Loucy (cell line): ENCODE measurements around the gene CCNJL.
"Not testable (repeated sequence)": the region's sequence is repeated elsewhere in the genome, so short reads cannot be mapped to it uniquely, and the experiment has no call there.

ENCODE experiments used
- H2AFZ ChIP-seq: fragments of 200-600 bp; sonication (generic); 2 replicates; pipeline ENCODE4 v1.6.0; 2016; ENCODE audit warnings: antibody characterized with exemption, mild to moderate bottlenecking, low read length, moderate library complexity
- H3F3A ChIP-seq: fragments of 200-600 bp; 2 replicates; pipeline ENCODE4 v1.6.0; 2016; ENCODE audit warnings: antibody characterized with exemption, low read depth, mild to moderate bottlenecking
- H3K27me3 ChIP-seq: fragments of 200-600 bp; sonication (generic); 2 replicates; pipeline ENCODE4 v1.6.1; 2014; ENCODE audit warnings: low read length, mild to moderate bottlenecking; ENCODE audit not compliant: insufficient read depth, poor library complexity, severe bottlenecking
- H3K36me3 ChIP-seq: fragments of 200-600 bp; sonication (generic); 2 replicates; pipeline ENCODE4 v1.6.1; 2016; ENCODE audit warnings: low read length; ENCODE audit not compliant: insufficient read depth
- H3K4me1 ChIP-seq: fragments of 200-600 bp; sonication (generic); 2 replicates; pipeline ENCODE4 v1.5.1; 2014; ENCODE audit warnings: low read length, mild to moderate bottlenecking; ENCODE audit not compliant: insufficient read depth, poor library complexity, severe bottlenecking
- H3K4me2 ChIP-seq: fragments of 200-600 bp; sonication (generic); 2 replicates; pipeline ENCODE4 v1.6.0; 2014; ENCODE audit warnings: antibody characterized with exemption, low read length, low read depth, mild to moderate bottlenecking; ENCODE audit not compliant: poor library complexity, severe bottlenecking
- H3K4me3 ChIP-seq: fragments of 200-600 bp; sonication (generic); 2 replicates; pipeline ENCODE4 v1.5.1; 2014; ENCODE audit warnings: low read length, mild to moderate bottlenecking, mixed read lengths; ENCODE audit not compliant: poor library complexity, severe bottlenecking
- H3K79me2 ChIP-seq: fragments of 200-600 bp; sonication (generic); 2 replicates; pipeline ENCODE4 v1.6.1; 2014; ENCODE audit warnings: low read length; ENCODE audit not compliant: insufficient read depth
- H3K9ac ChIP-seq: fragments of 200-600 bp; sonication (generic); 2 replicates; pipeline ENCODE4 v1.6.0; 2014; ENCODE audit warnings: mild to moderate bottlenecking, low read depth, low read length, moderate library complexity; ENCODE audit not compliant: poor library complexity, severe bottlenecking
- H3K9me2 ChIP-seq: fragments of 200-600 bp; sonication (generic); replicated peaks from 2 replicates; pipeline ENCODE4 v1.6.1; 2016; ENCODE audit warnings: low read depth, low read length, mixed read lengths
- H3K9me3 ChIP-seq: fragments of 200-600 bp; sonication (generic); 2 replicates; pipeline ENCODE4 v1.6.1; 2014; ENCODE audit warnings: mild to moderate bottlenecking, antibody characterized with exemption, low read length, low read depth; ENCODE audit not compliant: insufficient read depth
- H4K20me1 ChIP-seq: fragments of 200-600 bp; sonication (generic); 2 replicates; pipeline ENCODE4 v1.6.0; 2014; ENCODE audit warnings: antibody characterized with exemption, low read length, mild to moderate bottlenecking; ENCODE audit not compliant: insufficient read depth, poor library complexity, severe bottlenecking
- CTCF ChIP-seq: fragments of 200-600 bp; sonication (generic); conservative IDR thresholded peaks from 2 replicates; pipeline ENCODE4 v1.5.1; 2014; ENCODE audit warnings: mild to moderate bottlenecking, antibody characterized with exemption, low read length
- EZH2phosphoT487 ChIP-seq: fragments of 200-600 bp; IDR thresholded peaks from 2 replicates; pipeline ENCODE4 v1.6.1; 2018; ENCODE audit warnings: antibody characterized with exemption, mild to moderate bottlenecking, moderate library complexity, borderline replicate concordance

The CCNJL gene

DNA sequence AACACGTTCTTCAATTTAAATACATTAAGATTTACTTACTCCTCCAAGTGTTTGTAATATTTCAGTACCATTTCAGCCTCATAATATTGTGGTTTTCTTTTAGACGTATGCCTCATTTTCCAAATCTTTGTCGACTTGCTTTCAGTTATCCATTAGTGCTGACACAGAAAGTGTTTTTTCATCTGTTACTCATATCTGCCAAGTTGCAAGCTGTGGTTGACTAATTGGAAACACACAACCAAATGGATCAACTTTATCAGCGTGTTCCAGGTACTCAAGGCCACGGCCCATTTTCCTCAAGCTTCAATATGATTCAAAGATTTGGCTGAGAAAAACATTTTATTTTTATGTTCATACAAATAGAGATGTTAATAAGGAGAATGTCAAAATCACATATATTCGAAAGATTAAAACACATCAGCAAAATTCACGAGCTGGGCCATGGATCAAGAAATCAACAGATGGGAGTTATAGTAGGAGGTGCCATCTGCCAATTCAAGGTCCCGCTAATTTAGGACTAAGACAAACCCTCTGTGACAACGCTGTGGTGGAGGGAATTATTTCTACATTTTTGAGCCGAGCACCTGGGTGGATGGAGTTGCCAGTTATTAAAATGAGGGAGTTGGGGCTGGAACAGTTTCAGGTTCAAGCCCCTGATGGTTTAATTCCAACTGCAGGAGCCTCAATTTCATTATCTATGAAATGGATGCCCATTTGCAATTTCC is 27.2 kb upstream of the CCNJL start:
- no peak for TF ChIP-seq EZH2phosphoT487
- TF ChIP-seq CTCF = no peak
- H2AFZ ChIP-seq = no peak overlapping the region
- H3K79me2 ChIP-seq = no peaks in the 10 kb centered on the region
- no peak overlapping the region for H3K9ac ChIP-seq
- peaks cover 14% of the 10 kb centered on the region for H3K4me1 ChIP-seq
- no peak overlapping the region for H3K4me3 ChIP-seq
- H3K9me3 ChIP-seq = no peaks in the 10 kb centered on the region
- H3K36me3 ChIP-seq = no peaks in the 10 kb centered on the region
- H3K9me2 ChIP-seq = no peaks in the 10 kb centered on the region
- no peaks in the 10 kb centered on the region for H3F3A ChIP-seq
- no peaks in the 10 kb centered on the region for H4K20me1 ChIP-seq
- no peak overlapping the region for H3K4me2 ChIP-seq
- H3K27me3 ChIP-seq = no peaks in the 10 kb centered on the region

- H3F3A ChIP-seq, H3K9me3 ChIP-seq, H3K27me3 ChIP-seq, H3K9me2 ChIP-seq, H3K4me2 ChIP-seq, H3K79me2 ChIP-seq, H3K4me3 ChIP-seq, H3K9ac ChIP-seq, H2AFZ ChIP-seq, H3K36me3 ChIP-seq, H4K20me1 ChIP-seq, H3K4me1 ChIP-seq: not testable (repeated sequence)
Observed at GRCh38 chr5:160334716-160335115, 22.4 kb upstream of the CCNJL start.

- no peaks in the 10 kb centered on the region for H3K27me3 ChIP-seq
- H3K9me3 ChIP-seq = no peaks in the 10 kb centered on the region
- no peaks in the 10 kb centered on the region for H3K36me3 ChIP-seq
- no peaks in the 10 kb centered on the region for H3K9me2 ChIP-seq
- TF ChIP-seq EZH2phosphoT487 = no peak
- TF ChIP-seq CTCF = no peak
- H2AFZ ChIP-seq = no peak overlapping the region
- H3F3A ChIP-seq = no peaks in the 10 kb centered on the region
- no peak overlapping the region for H3K4me3 ChIP-seq
- no peaks in the 10 kb centered on the region for H3K4me1 ChIP-seq
- H3K9ac ChIP-seq = no peak overlapping the region
- no peak overlapping the region for H3K4me2 ChIP-seq
- H4K20me1 ChIP-seq = no peaks in the 10 kb centered on the region
- no peaks in the 10 kb centered on the region for H3K79me2 ChIP-seq
Observed at GRCh38 chr5:160333721-160334120, 21.4 kb upstream of the CCNJL start.

- TF ChIP-seq CTCF (no peak), EZH2phosphoT487 (no peak)
- Histone ChIP-seq H3K4me2 (no peak overlapping the region), H4K20me1 (no peaks in the 10 kb centered on the region), H3K4me1 (peaks cover 1% of the 10 kb centered on the region), H3K36me3 (no peaks in the 10 kb centered on the region), H2AFZ (0 out of 2 replicates have a peak overlapping the region, but pooled peaks have one; percentile 43), H3K9me3 (no peaks in the 10 kb centered on the region), H3K27me3 (no peaks in the 10 kb centered on the region), H3K4me3 (no peak overlapping the region), H3F3A (no peaks in the 10 kb centered on the region), H3K9me2 (no peaks in the 10 kb centered on the region), H3K79me2 (no peaks in the 10 kb centered on the region), H3K9ac (no peak overlapping the region)
Observed at GRCh38 chr5:160330212-160330611, 17.8 kb upstream of the CCNJL start.
